A204.1 (cell line): ENCODE data around the gene RNF135.
"Not testable (repeated sequence)": the region's sequence is repeated elsewhere in the genome, so short reads cannot be mapped to it uniquely, and the experiment has no call there.

Source experiments
- FAIRE-seq: peaks from 2 replicates; lab custom pipeline; 2012; peaks lifted over from hg19 to GRCh38; lab: Jason Lieb, UNC

The RNF135 gene

GRCh38 chr17:30970831-30971567 lies at the start of gene RNF135:
TSS of gene RNF135 (plus strand) at chr17:30971039. CDS start at chr17:30971074, 35 bp downstream.
- FAIRE-seq = peak; percentile 65

DNA sequence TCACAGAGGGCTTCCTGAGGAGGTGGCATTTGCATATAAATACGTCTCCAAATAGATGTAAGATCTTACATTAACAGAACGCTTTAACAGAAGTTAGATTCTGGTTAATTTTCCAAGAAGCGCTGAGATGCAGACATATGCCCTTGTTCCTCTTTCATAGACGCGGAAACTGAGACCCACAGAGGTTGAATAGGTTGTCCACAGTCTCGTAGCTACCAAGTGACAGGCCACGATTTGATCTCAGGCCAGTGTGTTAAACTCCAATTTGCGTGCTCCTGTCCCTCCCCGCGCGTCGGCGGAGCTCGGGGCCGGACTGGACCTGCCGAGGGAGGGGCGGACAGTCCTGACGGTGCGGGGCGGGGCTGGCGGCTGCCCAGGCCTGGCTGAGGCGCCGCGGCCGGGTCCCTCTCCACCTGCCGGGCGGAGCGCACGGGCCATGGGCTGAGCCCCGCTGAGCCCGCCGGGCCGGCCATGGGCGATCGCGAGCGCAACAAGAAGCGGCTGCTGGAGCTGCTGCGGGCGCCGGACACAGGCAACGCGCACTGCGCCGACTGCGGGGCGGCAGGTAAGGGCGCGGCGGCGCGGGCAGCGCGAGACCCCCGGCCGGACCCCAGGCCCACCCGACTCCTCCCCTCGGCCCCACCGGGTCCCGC lies 49.2 kb upstream of the RNF135 start, which contains the start of gene ADAP2:
Gene ADAP2 (plus strand): TSS at position 402 of the 653 bp plus-strand sequence. CDS start 70 bp downstream, at position 472.
- FAIRE-seq = no peak

- FAIRE-seq = no peak
Observed at GRCh38 chr17:30922235-30923030, 48.4 kb upstream of the RNF135 start.

DNA sequence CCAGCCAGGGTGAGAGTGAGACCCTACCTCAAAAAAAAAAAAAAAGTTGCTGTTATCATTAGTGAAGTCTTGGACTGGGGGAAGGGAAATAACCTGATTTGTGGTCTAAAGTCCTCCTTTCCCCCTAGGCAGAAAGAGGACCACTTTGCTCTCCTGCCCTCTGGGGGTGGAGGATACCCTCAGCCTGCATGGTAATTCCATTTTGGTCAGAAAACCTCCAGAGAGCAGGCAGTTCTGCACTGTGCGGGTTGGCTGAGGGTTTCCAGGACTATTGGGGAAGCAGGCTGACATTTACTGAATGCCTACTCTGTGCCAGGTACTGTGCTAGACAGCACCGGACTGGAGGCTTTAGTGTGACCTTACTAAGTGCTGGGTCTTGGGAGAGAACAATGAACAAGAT lies 46.5 kb upstream of the RNF135 start:
- FAIRE-seq = no peak

DNA sequence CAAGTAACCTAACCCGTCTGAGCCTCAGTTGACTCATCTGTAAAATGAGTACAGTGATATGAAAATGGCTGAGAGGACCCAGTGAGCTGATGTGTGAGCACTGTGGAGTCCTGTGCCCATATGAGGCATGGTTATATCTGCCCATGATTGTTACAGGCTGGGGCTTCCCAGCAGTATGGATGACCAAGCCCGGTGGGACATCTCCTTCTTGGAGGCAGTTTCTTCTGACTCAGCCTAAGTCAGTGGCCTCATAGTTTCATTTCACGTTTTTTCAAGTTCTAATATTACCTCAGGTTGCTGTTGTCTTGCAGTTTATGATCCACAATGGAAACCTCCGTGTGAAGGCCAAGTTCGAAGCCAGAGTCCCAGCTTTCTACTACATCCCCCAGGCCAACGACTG lies 44.3 kb upstream of the RNF135 start:
- no peak for FAIRE-seq

GRCh38 chr17:30927756-30928155 lies 43.1 kb upstream of the RNF135 start:
- no peak for FAIRE-seq

DNA sequence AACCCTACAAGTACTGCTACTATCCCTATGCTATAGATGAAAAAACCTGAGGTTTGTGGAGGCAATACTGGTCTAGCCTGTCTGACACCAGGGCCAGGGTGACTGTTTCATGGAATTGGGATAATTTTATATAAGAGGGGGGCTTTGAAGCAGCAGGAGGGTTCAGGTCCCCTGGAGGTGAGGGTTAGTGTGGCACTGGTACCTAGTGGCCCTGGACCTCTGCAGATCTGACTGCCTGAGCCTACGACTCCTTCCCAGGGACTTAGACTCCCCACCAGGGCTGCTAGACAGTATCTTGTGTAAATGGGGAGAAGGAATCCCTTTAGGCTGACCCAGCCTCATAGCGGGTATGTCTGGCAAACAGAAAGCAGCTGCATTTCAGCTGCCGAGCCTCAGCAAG lies 42.3 kb upstream of the RNF135 start:
- FAIRE-seq = no peak

DNA sequence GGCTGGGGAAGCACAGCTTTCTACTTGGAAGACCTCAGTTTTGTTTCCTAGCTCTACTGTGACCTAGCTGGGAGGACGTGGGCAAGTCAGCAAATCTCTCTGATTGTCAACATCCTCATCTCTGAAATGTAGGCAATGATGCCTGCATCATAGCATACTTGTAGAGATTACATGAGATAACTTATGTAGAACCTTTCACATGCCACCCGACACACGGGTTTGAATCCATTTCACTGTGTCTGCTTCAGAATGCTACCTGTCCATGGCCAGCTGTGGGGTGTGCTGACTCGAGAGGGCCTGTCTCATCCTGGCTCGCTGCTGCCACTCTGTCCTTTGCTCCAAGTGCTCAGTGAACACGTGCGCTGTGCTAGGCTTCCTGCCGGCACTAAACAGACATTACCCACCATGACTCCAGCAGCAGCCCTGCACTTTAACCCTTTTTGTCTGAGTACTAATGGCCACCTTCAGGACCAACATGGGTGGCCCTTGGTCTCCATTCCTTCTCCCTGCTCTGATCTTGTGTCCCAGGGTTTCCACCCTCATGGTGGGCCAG lies 41.7 kb upstream of the RNF135 start:
- FAIRE-seq = no peak

- FAIRE-seq = not testable (repeated sequence)
Observed at GRCh38 chr17:30929861-30930260, 41.0 kb upstream of the RNF135 start.

DNA sequence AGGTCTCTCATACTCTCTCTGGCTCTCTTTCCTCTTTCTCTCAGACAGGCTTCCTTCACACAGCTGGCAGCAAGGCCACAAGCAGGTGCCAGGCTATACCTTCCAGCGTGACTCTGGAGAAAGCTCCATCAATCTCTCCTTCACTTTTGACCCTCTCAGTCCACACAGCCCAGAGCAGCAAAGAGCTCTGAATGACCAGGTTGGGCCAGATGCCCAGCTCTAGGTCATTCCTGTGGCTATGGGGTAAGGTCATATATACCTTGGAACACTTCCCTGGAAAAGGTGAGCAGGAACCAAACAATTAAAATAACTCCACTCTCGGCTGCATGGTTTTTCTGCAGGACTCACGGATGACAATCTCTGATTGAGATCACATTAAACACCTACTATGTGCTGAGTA lies 40.3 kb upstream of the RNF135 start:
- no peak for FAIRE-seq

- FAIRE-seq = not testable (repeated sequence)
Observed at GRCh38 chr17:30931582-30931981, 39.3 kb upstream of the RNF135 start.

DNA sequence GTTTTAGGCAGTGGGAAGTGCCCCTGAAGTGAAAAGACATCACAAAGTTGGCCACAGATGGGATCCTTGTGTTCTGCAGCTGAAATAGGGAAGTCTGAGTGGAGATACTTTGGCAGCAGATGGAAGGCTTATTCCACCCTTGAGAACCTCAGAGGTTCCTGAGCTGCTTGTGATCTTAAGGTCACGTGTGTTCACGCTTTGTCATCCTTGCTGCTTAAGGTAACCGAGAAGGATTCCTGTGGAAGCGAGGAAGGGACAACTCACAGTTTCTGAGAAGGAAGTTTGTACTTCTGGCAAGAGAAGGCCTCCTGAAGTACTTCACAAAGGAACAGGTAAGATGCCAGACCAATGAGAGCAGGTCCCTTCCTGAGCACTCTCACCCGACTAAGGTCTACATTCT lies 36.9 kb upstream of the RNF135 start:
- no peak for FAIRE-seq

DNA sequence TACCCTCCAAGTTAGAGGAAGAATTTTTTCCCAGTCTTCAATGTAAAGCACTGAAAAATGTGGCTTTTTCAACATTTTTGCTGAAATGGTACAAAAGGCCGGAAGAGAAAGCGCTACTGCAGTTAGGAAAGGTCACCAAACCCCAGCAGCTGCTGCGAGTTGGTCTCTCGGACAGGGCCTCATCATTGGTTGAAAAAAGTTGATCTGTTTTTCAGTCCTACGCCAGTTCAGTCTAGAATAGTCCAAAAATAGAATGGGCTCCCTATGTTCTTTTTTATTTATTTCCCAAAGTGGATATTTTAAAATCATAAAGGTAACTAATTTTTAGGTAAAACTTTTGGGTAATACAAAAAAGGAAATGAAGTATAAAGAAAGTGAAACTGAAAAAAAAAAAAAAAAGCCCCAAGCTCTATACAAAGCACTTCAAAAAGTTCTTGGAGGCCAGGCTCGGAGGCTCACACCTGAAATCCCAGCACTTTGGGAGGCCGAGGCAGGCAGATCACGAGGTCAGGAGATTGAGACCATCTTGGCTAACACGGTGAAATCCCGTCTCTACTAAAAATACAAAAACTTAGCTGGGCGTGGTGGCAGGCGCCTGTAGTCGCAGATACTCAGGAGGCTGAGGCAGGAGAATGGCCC lies 31.7 kb upstream of the RNF135 start:
- no peak for FAIRE-seq

- no peak for FAIRE-seq
Observed at GRCh38 chr17:30942308-30943079, 28.3 kb upstream of the RNF135 start.

DNA sequence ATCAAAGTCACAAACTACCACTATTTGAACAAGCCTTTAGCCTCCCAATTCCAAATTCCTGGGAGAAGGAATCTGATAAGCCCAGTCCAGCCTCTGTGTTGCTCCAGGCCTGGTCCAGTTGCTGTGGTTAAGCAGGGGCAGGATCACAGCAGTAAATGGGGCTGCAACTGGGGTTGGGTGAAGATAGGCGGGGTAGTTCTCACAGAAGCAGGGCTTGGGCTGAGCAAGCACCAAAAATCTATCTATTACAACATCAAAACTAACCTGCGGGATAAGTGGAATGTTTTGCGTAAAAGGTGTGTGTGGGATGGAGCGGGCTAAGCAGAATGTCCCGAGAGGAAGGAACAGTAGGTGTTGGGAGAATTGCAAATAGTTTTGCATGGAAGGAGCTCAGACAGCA lies 23.0 kb upstream of the RNF135 start:
- FAIRE-seq = no peak

DNA sequence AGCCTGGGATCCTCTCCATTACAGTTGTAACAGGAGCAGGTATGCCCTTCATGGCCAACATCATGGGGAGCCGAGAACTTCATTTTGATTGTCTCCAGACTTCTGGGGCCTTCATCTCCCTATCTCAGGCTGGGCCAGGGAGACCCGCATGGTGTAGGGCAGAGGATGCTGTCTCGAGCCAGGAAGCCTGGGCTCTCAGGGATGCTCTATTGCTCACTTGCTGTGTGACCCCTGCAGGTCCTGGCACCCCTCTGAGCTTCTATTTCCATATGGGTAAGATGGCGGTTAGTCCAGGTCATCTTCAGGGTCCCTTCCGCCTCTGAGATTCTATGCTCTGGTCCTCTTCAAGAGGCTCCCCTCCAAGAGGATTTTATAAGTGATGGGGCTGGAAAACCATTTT lies 20.6 kb upstream of the RNF135 start:
- no peak for FAIRE-seq

- FAIRE-seq = no peak
Observed at GRCh38 chr17:30950669-30951399, 20.0 kb upstream of the RNF135 start.

GRCh38 chr17:30952638-30953393 lies 18.0 kb upstream of the RNF135 start:
- no peak for FAIRE-seq

DNA sequence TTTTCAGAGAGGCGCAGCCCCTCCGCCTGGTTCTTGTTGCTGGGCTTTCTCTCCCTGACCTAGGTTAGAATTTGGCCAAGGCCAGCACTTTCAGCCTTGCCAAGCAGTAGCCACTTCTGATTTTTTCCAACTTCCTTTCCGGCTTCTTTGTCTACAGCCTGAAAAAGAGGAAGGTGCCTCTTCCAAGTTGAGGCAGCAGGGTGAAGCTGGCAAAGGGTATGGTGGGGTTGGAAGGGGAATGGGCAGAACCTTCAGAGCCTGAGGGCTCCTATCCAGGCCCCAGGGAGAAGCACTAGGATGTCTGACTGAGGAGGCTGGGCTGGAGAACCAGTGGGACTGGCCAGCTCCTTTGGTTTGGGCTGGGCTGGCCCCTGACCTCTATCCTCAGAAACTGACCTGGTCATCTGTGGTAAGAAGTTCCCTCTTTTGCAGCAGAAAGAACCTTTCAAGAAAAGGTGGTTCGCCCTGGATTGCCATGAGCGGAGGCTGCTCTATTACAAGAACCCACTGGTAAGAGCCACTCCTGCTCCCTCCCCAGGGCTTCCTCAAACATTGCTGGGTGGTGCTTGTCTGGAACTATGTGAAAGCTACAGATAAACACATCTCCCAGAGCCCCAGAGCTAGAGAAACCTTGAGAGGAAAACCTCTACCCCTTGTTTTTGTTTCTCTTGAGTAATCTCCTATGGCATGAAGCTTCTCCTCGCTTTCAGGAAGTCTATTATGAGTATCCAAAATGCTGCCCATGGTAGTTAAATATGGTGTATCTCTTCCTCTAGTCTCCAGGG lies 16.6 kb upstream of the RNF135 start:
- FAIRE-seq = no peak
